Upper lobe of left lung (tissue), 6 donors: ENCODE results near the gene SNAP47. TPM values are rescaled to one million over a fixed set of nuclear protein-coding genes. Genes with fewer than 3 reads are reported as not detected.

Source experiments
- ATAC-seq, 2 donors: fragments of 200-7000 bp; cut with Tn5 transposase; one replicate each; pipeline ENCODE4 v1.9.1; 2022; ENCODE audit warnings: mild to moderate bottlenecking in 2 of 2, moderate library complexity in 2 of 2; ENCODE audit not compliant: low FRiP score in 2 of 2
- DNase-seq, 2 donors: peaks; one replicate each; pipeline ENCODE4 v3.0.0-alpha.2; 2019 to 2020
- H3K27ac ChIP-seq, 4 donors: fragments of 200-600 bp; sonication (generic); one replicate each; pipeline ENCODE4 v1.5.1; 2016 to 2019
- H3K27me3 ChIP-seq, 4 donors: fragments of 200-600 bp; sonication (generic); one replicate each; pipeline ENCODE4 v1.5.1; 2017 to 2019
- H3K36me3 ChIP-seq, 4 donors: fragments of 200-600 bp; sonication (generic); one replicate each; pipeline ENCODE4 v1.5.1; 2016 to 2019
- H3K4me1 ChIP-seq, 4 donors: fragments of 200-600 bp; sonication (generic); one replicate each; pipeline ENCODE4 v1.5.1; 2018 to 2019
- H3K4me3 ChIP-seq, 4 donors: fragments of 200-600 bp; sonication (generic); one replicate each; pipeline ENCODE4 v1.5.1; 2017 to 2019; ENCODE audit warnings: mild to moderate bottlenecking in 2 of 4, moderate library complexity in 1 of 4
- H3K9me3 ChIP-seq, 4 donors: fragments of 200-600 bp; sonication (generic); one replicate each; pipeline ENCODE4 v1.5.1; 2018 to 2019
- CTCF ChIP-seq, 6 experiments: fragments of 450-650 bp in 4 of 6; fragments of 200-600 bp in 2 of 6; sonication (generic) in 2 of 6; IDR thresholded peaks; one replicate each; pipeline ENCODE4 v1.5.1; 2016 to 2019; ENCODE audit warnings: antibody characterized with exemption in 6 of 6
- EP300 ChIP-seq, 4 donors: sonication (generic); formaldehyde crosslinking; IDR thresholded peaks; one replicate each; pipeline ENCODE4 v1.5.1; 2017; ENCODE audit warnings: antibody characterized with exemption in 4 of 4, control low read depth in 2 of 4
- POLR2A ChIP-seq, 4 donors: fragments of 450-650 bp; IDR thresholded peaks; one replicate each; pipeline ENCODE4 v1.5.1; 2016 to 2017; ENCODE audit warnings: antibody characterized with exemption in 4 of 4, mild to moderate bottlenecking in 2 of 4
- POLR2AphosphoS5 ChIP-seq, 2 donors: sonication (generic); formaldehyde crosslinking; IDR thresholded peaks; one replicate each; pipeline ENCODE4 v1.5.1; 2017; ENCODE audit warnings: antibody characterized with exemption in 2 of 2
- WGBS, 2 donors: methylation state at CpG; one replicate each; pipeline ENCODE4 v1.1.5; 2017 to 2018; 5-methylcytosine and 5-hydroxymethylcytosine counted together
- total RNA-seq, 6 donors: library from RNA; depleted of rRNA in 4 of 6; stranded (reverse); fragments of >200 nt in 4 of 6; gene quantifications; one replicate each; pipeline versions ENCODE4 v1.1.0 to v1.2.1, GENCODE V29; 2016 to 2021
- donor health status: DM: no; HTN: no; CAD: no; lungs with moderate emphysema.
- donor health status: DM: no; HTN: yes; CAD: no; lungs with severe emphysema.

The SNAP47 gene
- total RNA-seq, 6 donors from 2014 or later = 26.7 to 62.9 (median 35.1) TPM

- 93 to 95% methylated on average over 6 of the region's 6 CpGs for WGBS, 2 donors
- Histone ChIP-seq H3K27me3 (no peaks in the 10 kb centered on the region), H3K4me3 (no peak overlapping the region), H3K27ac (no peak overlapping the region), H3K9me3 (no peaks in the 10 kb centered on the region), H3K36me3 (peaks cover 5 to 50% (median 24%) of the 10 kb centered on the region in 4 donors), H3K4me1 (peaks cover 2 to 25% (median 12%) of the 10 kb centered on the region in 4 donors)
- TF ChIP-seq POLR2AphosphoS5 (IDR thresholded peaks at IDR 0.05) = no peak
- no peak for TF ChIP-seq EP300 (IDR thresholded peaks at IDR 0.05)
- TF ChIP-seq POLR2A (IDR thresholded peaks at IDR 0.05) = no peak
- no peak for TF ChIP-seq CTCF (IDR thresholded peaks at IDR 0.05)
- no peak for ATAC-seq
- no peak for DNase-seq
Measured at GRCh38 chr1:227768640-227769039, 33.4 kb downstream of the SNAP47 start.

GRCh38 chr1:227769047-227769935 is 34.1 kb downstream of the SNAP47 start:
- Histone ChIP-seq H3K27ac (no peak overlapping the region), H3K36me3 (peaks cover 5 to 45% (median 24%) of the 10 kb centered on the region in 4 donors), H3K4me3 (no peak overlapping the region), H3K4me1 (peaks cover 0 to 19% (median 9%) of the 10 kb centered on the region in 4 donors), H3K9me3 (no peaks in the 10 kb centered on the region), H3K27me3 (no peaks in the 10 kb centered on the region)
- ATAC-seq (no peak), DNase-seq (no peak)
- WGBS, 2 donors = 91 to 95% methylated on average over 6 to 20 of the region's 20 CpGs
- TF ChIP-seq CTCF (IDR thresholded peaks at IDR 0.05) (no peak), POLR2AphosphoS5 (IDR thresholded peaks at IDR 0.05) (no peak), POLR2A (IDR thresholded peaks at IDR 0.05) (no peak), EP300 (IDR thresholded peaks at IDR 0.05) (no peak)

DNA sequence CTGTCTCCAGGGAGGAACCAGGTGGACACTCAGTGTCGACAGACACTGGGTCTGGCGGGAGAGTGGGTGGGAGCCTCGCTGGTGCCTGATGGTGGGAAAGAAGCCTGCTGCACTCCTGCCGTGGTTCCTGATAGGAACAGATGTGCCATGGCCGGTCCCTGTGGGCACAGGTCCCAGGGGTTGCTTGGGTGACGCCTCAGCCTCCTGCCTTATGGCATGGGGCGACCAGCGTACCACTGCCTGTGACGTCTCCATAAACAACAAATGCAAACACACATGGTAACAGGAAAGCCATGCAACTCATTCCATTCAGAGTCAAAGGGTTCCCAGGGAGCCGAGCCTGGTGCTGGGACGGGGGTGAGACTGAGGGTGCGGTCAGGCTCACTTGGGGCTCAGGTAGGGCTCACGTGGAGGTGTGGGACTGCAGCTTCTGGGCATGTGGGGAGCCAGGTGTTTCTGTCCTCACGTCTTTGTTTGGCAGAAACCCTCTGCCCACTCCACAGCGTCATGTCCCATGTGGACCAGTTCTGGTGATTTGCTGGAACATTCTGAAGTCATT is 34.8 kb downstream of the SNAP47 start:
- peaks cover 0 to 19% (median 9%) of the 10 kb centered on the region in 4 donors for H3K4me1 ChIP-seq
- TF ChIP-seq EP300 (IDR thresholded peaks at IDR 0.05) = no peak
- no peak for TF ChIP-seq CTCF (IDR thresholded peaks at IDR 0.05)
- no peak for TF ChIP-seq POLR2AphosphoS5 (IDR thresholded peaks at IDR 0.05)
- no peak for TF ChIP-seq POLR2A (IDR thresholded peaks at IDR 0.05)
- H3K27me3 ChIP-seq = no peaks in the 10 kb centered on the region
- DNase-seq (no peak), ATAC-seq (no peak)
- no peaks in the 10 kb centered on the region for H3K9me3 ChIP-seq
- WGBS, 2 donors = 93 to 94% methylated on average over 6 to 15 of the region's 15 CpGs
- H3K27ac ChIP-seq = no peak overlapping the region
- peaks cover 5 to 49% (median 24%) of the 10 kb centered on the region in 4 donors for H3K36me3 ChIP-seq
- no peak overlapping the region for H3K4me3 ChIP-seq

- TF ChIP-seq POLR2AphosphoS5 (IDR thresholded peaks at IDR 0.05) = no peak
- TF ChIP-seq CTCF (IDR thresholded peaks at IDR 0.05) = no peak
- no peak for TF ChIP-seq EP300 (IDR thresholded peaks at IDR 0.05)
- no peak for TF ChIP-seq POLR2A (IDR thresholded peaks at IDR 0.05)
- H3K9me3 ChIP-seq = no peaks in the 10 kb centered on the region
- no peak overlapping the region for H3K4me3 ChIP-seq
- H3K27me3 ChIP-seq = no peaks in the 10 kb centered on the region
- no peak overlapping the region for H3K27ac ChIP-seq
- DNase-seq (no peak), ATAC-seq (no peak)
- peaks cover 5 to 56% (median 25%) of the 10 kb centered on the region in 4 donors for H3K36me3 ChIP-seq
- H3K4me1 ChIP-seq = peaks cover 0 to 19% (median 5%) of the 10 kb centered on the region in 4 donors
- WGBS, 2 donors = 95 to 98% methylated on average over 12 to 13 of the region's 13 CpGs
Measured at GRCh38 chr1:227770812-227771211, 35.6 kb downstream of the SNAP47 start.
